ENCODE data around the gene FUOM. TPM values are rescaled to one million over a fixed set of nuclear protein-coding genes. Genes with fewer than 3 reads are reported as not detected.

The FUOM gene
- total RNA-seq, 1 donor from 2014 or later = 13.0 TPM

GRCh38 chr10:133399123-133399601 is 41.3 kb upstream of the FUOM start:
- peaks cover 3% of the 10 kb centered on the region for H3K9me3 Mint-ChIP-seq (ENCODE audit: unreplicated experiment)

GRCh38 chr10:133397938-133398337 is 40.1 kb upstream of the FUOM start:
- TF ChIP-seq CTCF (IDR thresholded peaks at IDR 0.05; ENCODE audit: partially characterized antibody, unreplicated experiment) = no peak
- Mint-ChIP-seq H3K4me1 (ENCODE audit: low read depth, unreplicated experiment) (peaks cover 4% of the 10 kb centered on the region), H3K27me3 (ENCODE audit: unreplicated experiment) (no peaks in the 10 kb centered on the region), H3K9me3 (ENCODE audit: unreplicated experiment) (peaks cover 7% of the 10 kb centered on the region), H3K4me3 (ENCODE audit: unreplicated experiment) (no peak overlapping the region), H3K36me3 (ENCODE audit: unreplicated experiment) (peaks cover 6% of the 10 kb centered on the region), H3K27ac (ENCODE audit: unreplicated experiment) (no peak overlapping the region)
- no peak for DNase-seq

More at GRCh38 chr10:133399123-133399601, 41.3 kb upstream of the FUOM start:
- TF ChIP-seq CTCF (IDR thresholded peaks at IDR 0.05; ENCODE audit: partially characterized antibody, unreplicated experiment) = no peak
- DNase-seq = no peak
- peaks cover 3% of the 10 kb centered on the region for H3K27me3 Mint-ChIP-seq (ENCODE audit: unreplicated experiment)
- H3K36me3 Mint-ChIP-seq (ENCODE audit: unreplicated experiment) = peaks cover 12% of the 10 kb centered on the region
- H3K27ac Mint-ChIP-seq (ENCODE audit: unreplicated experiment) = no peak overlapping the region
- H3K4me1 Mint-ChIP-seq (ENCODE audit: low read depth, unreplicated experiment) = peaks cover 4% of the 10 kb centered on the region
- H3K4me3 Mint-ChIP-seq (ENCODE audit: unreplicated experiment) = no peak overlapping the region

- Mint-ChIP-seq H3K27ac (ENCODE audit: unreplicated experiment) (peak overlapping the region; percentile 35), H3K4me1 (ENCODE audit: low read depth, unreplicated experiment) (peaks cover 4% of the 10 kb centered on the region), H3K4me3 (ENCODE audit: unreplicated experiment) (peak overlapping the region; percentile 97), H3K36me3 (ENCODE audit: unreplicated experiment) (no peaks in the 10 kb centered on the region), H3K27me3 (ENCODE audit: unreplicated experiment) (no peaks in the 10 kb centered on the region), H3K9me3 (ENCODE audit: unreplicated experiment) (peaks cover 7% of the 10 kb centered on the region)
- TF ChIP-seq CTCF (IDR thresholded peaks at IDR 0.05; ENCODE audit: partially characterized antibody, unreplicated experiment) = no peak
- no peak for DNase-seq
Measured at GRCh38 chr10:133396035-133396624, 38.3 kb upstream of the FUOM start.

GRCh38 chr10:133394801-133395221 is 37.0 kb upstream of the FUOM start:
- DNase-seq = no peak
- peak overlapping the region; percentile 97 for H3K27ac Mint-ChIP-seq (ENCODE audit: unreplicated experiment)

More at GRCh38 chr10:133394801-133395221, 37.0 kb upstream of the FUOM start:
- Mint-ChIP-seq H3K9me3 (ENCODE audit: unreplicated experiment) (peaks cover 7% of the 10 kb centered on the region), H3K4me3 (ENCODE audit: unreplicated experiment) (peak overlapping the region; percentile 97), H3K36me3 (ENCODE audit: unreplicated experiment) (no peaks in the 10 kb centered on the region), H3K27me3 (ENCODE audit: unreplicated experiment) (no peaks in the 10 kb centered on the region), H3K4me1 (ENCODE audit: low read depth, unreplicated experiment) (peaks cover 4% of the 10 kb centered on the region)
- TF ChIP-seq CTCF (IDR thresholded peaks at IDR 0.05; ENCODE audit: partially characterized antibody, unreplicated experiment) = no peak

Data from glutamatergic neuron (in vitro differentiated cells).